HEK293T (cell line): ENCODE data around the gene STAG1.

Experiments
- ARNT ChIP-seq: fragments of 450-650 bp; IDR thresholded peaks from 2 replicates; pipeline ENCODE4 v1.6.1; 2017; ENCODE audit warnings: mild to moderate bottlenecking
- BHLHE40 ChIP-seq: fragments of 450-650 bp; IDR thresholded peaks from 2 replicates; pipeline ENCODE4 v1.6.1; 2016; ENCODE audit warnings: mild to moderate bottlenecking, moderate library complexity, borderline replicate concordance
- CTBP1 ChIP-seq: fragments of 450-650 bp; IDR thresholded peaks from 2 replicates; pipeline ENCODE4 v1.6.1; 2016; ENCODE audit warnings: borderline replicate concordance
- ELF4 ChIP-seq: fragments of 450-650 bp; IDR thresholded peaks from 2 replicates; pipeline ENCODE4 v1.6.1; 2017; ENCODE audit warnings: antibody characterized with exemption
- FOXA1 ChIP-seq: fragments of 450-650 bp; IDR thresholded peaks from 2 replicates; pipeline ENCODE4 v1.6.1; 2016; ENCODE audit warnings: mild to moderate bottlenecking
- FOXK2 ChIP-seq: fragments of 450-650 bp; IDR thresholded peaks from 2 replicates; pipeline ENCODE4 v1.6.1; 2016; ENCODE audit warnings: mild to moderate bottlenecking
- FOXM1 ChIP-seq: fragments of 450-650 bp; IDR thresholded peaks from 2 replicates; pipeline ENCODE4 v1.6.1; 2017; ENCODE audit warnings: mild to moderate bottlenecking, borderline replicate concordance
- HDGF ChIP-seq: fragments of 450-650 bp; IDR thresholded peaks from 2 replicates; pipeline ENCODE4 v1.6.1; 2017; ENCODE audit warnings: antibody characterized with exemption, borderline replicate concordance
- L3MBTL2 ChIP-seq: fragments of 450-650 bp; conservative IDR thresholded peaks from 2 replicates; pipeline ENCODE4 v1.6.1; 2016; ENCODE audit warnings: mild to moderate bottlenecking
- NFRKB ChIP-seq: fragments of 450-650 bp; IDR thresholded peaks from 2 replicates; pipeline ENCODE4 v1.6.1; 2016; ENCODE audit warnings: mild to moderate bottlenecking, moderate library complexity
- PKNOX1 ChIP-seq: fragments of 450-650 bp; IDR thresholded peaks from 2 replicates; pipeline ENCODE4 v1.6.1; 2016
- SUZ12 ChIP-seq: fragments of 450-650 bp; IDR thresholded peaks from 2 replicates; pipeline ENCODE4 v1.6.1; 2016; ENCODE audit warnings: mild to moderate bottlenecking
- TARDBP ChIP-seq: fragments of 450-650 bp; IDR thresholded peaks from 2 replicates; pipeline ENCODE4 v1.6.1; 2016
- ZNF384 ChIP-seq: fragments of 450-650 bp; IDR thresholded peaks from 2 replicates; pipeline ENCODE4 v1.6.1; 2016

- TF ChIP-seq SUZ12, result no peak
- no peak for TF ChIP-seq ELF4
- no peak for TF ChIP-seq TARDBP
- no peak for TF ChIP-seq FOXM1
- no peak for TF ChIP-seq FOXK2
- TF ChIP-seq FOXA1, result no peak
- TF ChIP-seq ARNT, result no peak
- no peak for TF ChIP-seq ZNF384
- no peak for TF ChIP-seq NFRKB
- TF ChIP-seq HDGF, result no peak
- TF ChIP-seq CTBP1, result no peak
- TF ChIP-seq PKNOX1, result no peak
- no peak for TF ChIP-seq BHLHE40
- no peak for TF ChIP-seq L3MBTL2
Measured at GRCh38 chr3:136305879-136306278, 446.3 kb downstream of the STAG1 start.
